Measurements from ENCODE around the gene PADI1. TPM values are rescaled to one million over a fixed set of nuclear protein-coding genes. Genes with fewer than 3 reads are reported as not detected.

The PADI1 gene
- total and polyA plus RNA-seq, 2 donors (not counting 1 experiment from before 2014, with no cell fraction given), result not detected

DNA sequence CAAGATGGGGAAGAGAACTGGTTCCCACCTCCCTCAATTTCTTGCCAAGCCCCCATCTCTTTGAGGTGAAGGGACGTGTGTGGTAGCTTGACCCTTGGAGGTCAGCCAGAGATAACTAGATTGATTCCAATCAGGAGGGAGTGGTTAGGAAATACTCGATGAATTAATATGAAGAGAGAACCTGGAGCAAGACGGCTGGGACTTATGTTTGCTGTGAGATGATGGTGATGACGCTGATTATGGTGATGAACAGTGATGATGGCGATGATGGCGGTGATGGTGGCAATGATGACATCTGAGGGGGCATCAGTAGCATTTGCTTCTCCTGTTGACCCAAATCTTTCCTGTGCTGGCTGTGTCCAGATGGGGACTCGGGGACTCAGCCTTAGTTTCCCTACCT, 724 bp downstream of the PADI1 start:
- peaks cover 4% of the 10 kb centered on the region for H3K27me3 Mint-ChIP-seq
- POLR2A ChIA-PET, result no interaction called here
- no peaks in the 10 kb centered on the region for H3K27me3 ChIP-seq (replicated peaks in 1 of 4; ENCODE audit: control extremely low read depth in 1 of 4, control insufficient read depth in 3 of 4, insufficient read depth in 4 of 4, low read length in 3 of 4)

GRCh38 chr1:17206196-17206595, 1.3 kb downstream of the PADI1 start:
- intact Hi-C loops (cut with micrococcal nuclease), result no loop called here
- H3K4me1 Mint-ChIP-seq, result peaks cover 27% of the 10 kb centered on the region
- POLR2A ChIA-PET, result interaction anchor here (0.7 kb wide), 1 partner anchor 1697 kb away, joined by 7 read pairs; no protein-coding TSS in a partner anchor

More for the DNA sequence above, 724 bp downstream of the PADI1 start:
- ATAC-seq (ENCODE audit: low read depth), result no peak
- Mint-ChIP-seq H3K9me3 (ENCODE audit: insufficient read depth) (no peaks in the 10 kb centered on the region), H3K4me1 (peaks cover 27% of the 10 kb centered on the region), H3K27ac (no peak overlapping the region), H3K4me3 (no peak overlapping the region)
- H3K4me2 ChIP-seq (replicated peaks; ENCODE audit: low read depth, low read length, poor library complexity, severe bottlenecking), result no peak overlapping the region
- no peak for DNase-seq
- no peaks in the 10 kb centered on the region for H3K9me3 ChIP-seq (ENCODE audit: control extremely low read depth in 1 of 3, control insufficient read depth in 2 of 3, insufficient read depth in 1 of 3, low read length in 2 of 3)
- no peak overlapping the region for H3K4me3 ChIP-seq (ENCODE audit: control extremely low read depth in 1 of 5, extremely low read depth in 1 of 5, insufficient read depth in 1 of 5, low read depth in 2 of 5, low read length in 4 of 5)
- WGBS (ENCODE audit: insufficient coverage), result 99% methylated on average over 6 of the region's 7 CpGs
- H3K9ac ChIP-seq (ENCODE audit: low read length), result no peak overlapping the region
- intact Hi-C loops (cut with micrococcal nuclease), result no loop called here
- H3K4me1 ChIP-seq (ENCODE audit: control insufficient read depth in 2 of 2, insufficient read depth in 2 of 2, low read length in 2 of 2), result peaks cover 16 to 17% of the 10 kb centered on the region in 2 donors
- no peak overlapping the region for H3K27ac ChIP-seq (ENCODE audit: low read length in 2 of 2)
- H4K20me1 ChIP-seq (ENCODE audit: control insufficient read depth, insufficient read depth, low read length, poor library complexity, severe bottlenecking), result no peaks in the 10 kb centered on the region
- H3K36me3 ChIP-seq (replicated peaks in 1 of 2; ENCODE audit: control extremely low read depth in 1 of 2, control insufficient read depth in 1 of 2, extremely low read depth in 1 of 2, insufficient read depth in 2 of 2, low read length in 1 of 2), result no peaks in the 10 kb centered on the region
- no peak overlapping the region for H2AFZ ChIP-seq (ENCODE audit: insufficient read depth, low read depth, low read length, poor library complexity, severe bottlenecking)
- CTCF ChIA-PET, result interaction anchor here (1.4 kb wide), 1 partner anchor 31 kb away, joined by 5 read pairs; no protein-coding TSS in a partner anchor
- H3K79me2 ChIP-seq (ENCODE audit: control insufficient read depth, insufficient read depth, low read length), result no peaks in the 10 kb centered on the region
- TF ChIP-seq EZH2 (IDR thresholded peaks at IDR 0.05; ENCODE audit: borderline replicate concordance, insufficient read depth, low read depth, low read length, poor library complexity, severe bottlenecking), result no peak
- TF ChIP-seq, protein P1, sequence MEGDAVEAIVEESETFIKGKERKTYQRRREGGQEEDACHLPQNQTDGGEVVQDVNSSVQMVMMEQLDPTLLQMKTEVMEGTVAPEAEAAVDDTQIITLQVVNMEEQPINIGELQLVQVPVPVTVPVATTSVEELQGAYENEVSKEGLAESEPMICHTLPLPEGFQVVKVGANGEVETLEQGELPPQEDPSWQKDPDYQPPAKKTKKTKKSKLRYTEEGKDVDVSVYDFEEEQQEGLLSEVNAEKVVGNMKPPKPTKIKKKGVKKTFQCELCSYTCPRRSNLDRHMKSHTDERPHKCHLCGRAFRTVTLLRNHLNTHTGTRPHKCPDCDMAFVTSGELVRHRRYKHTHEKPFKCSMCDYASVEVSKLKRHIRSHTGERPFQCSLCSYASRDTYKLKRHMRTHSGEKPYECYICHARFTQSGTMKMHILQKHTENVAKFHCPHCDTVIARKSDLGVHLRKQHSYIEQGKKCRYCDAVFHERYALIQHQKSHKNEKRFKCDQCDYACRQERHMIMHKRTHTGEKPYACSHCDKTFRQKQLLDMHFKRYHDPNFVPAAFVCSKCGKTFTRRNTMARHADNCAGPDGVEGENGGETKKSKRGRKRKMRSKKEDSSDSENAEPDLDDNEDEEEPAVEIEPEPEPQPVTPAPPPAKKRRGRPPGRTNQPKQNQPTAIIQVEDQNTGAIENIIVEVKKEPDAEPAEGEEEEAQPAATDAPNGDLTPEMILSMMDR (IDR thresholded peaks at IDR 0.05), result no peak

More at GRCh38 chr1:17206196-17206595, 1.3 kb downstream of the PADI1 start:
- Mint-ChIP-seq H3K9me3 (ENCODE audit: insufficient read depth) (no peaks in the 10 kb centered on the region), H3K27ac (no peak overlapping the region), H3K4me3 (no peak overlapping the region), H3K27me3 (peaks cover 4% of the 10 kb centered on the region)
- Histone ChIP-seq H3K79me2 (ENCODE audit: control insufficient read depth, insufficient read depth, low read length) (no peaks in the 10 kb centered on the region), H3K4me3 (ENCODE audit: control extremely low read depth in 1 of 5, extremely low read depth in 1 of 5, insufficient read depth in 1 of 5, low read depth in 2 of 5, low read length in 4 of 5) (no peak overlapping the region), H3K4me1 (ENCODE audit: control insufficient read depth in 2 of 2, insufficient read depth in 2 of 2, low read length in 2 of 2) (peaks cover 16 to 17% of the 10 kb centered on the region in 2 donors), H3K9me3 (ENCODE audit: control extremely low read depth in 1 of 3, control insufficient read depth in 2 of 3, insufficient read depth in 1 of 3, low read length in 2 of 3) (no peaks in the 10 kb centered on the region), H3K27me3 (replicated peaks in 1 of 4; ENCODE audit: control extremely low read depth in 1 of 4, control insufficient read depth in 3 of 4, insufficient read depth in 4 of 4, low read length in 3 of 4) (no peaks in the 10 kb centered on the region), H2AFZ (ENCODE audit: insufficient read depth, low read depth, low read length, poor library complexity, severe bottlenecking) (no peak overlapping the region), H3K36me3 (replicated peaks in 1 of 2; ENCODE audit: control extremely low read depth in 1 of 2, control insufficient read depth in 1 of 2, extremely low read depth in 1 of 2, insufficient read depth in 2 of 2, low read length in 1 of 2) (no peaks in the 10 kb centered on the region), H3K9ac (ENCODE audit: low read length) (no peak overlapping the region), H3K4me2 (replicated peaks; ENCODE audit: low read depth, low read length, poor library complexity, severe bottlenecking) (no peak overlapping the region), H4K20me1 (ENCODE audit: control insufficient read depth, insufficient read depth, low read length, poor library complexity, severe bottlenecking) (no peaks in the 10 kb centered on the region), H3K27ac (ENCODE audit: low read length in 2 of 2) (no peak overlapping the region)
- CTCF ChIA-PET, result interaction anchor here (1.4 to 5.0 kb wide), 3 partner anchors 24 to 78 kb away, joined by 3 to 42 read pairs (median 7); no protein-coding TSS in a partner anchor
- ATAC-seq (ENCODE audit: low read depth) (no peak), DNase-seq (no peak)
- 68% methylated on average over 4 of the region's 4 CpGs for WGBS (ENCODE audit: insufficient coverage)
- no peak for TF ChIP-seq EZH2 (IDR thresholded peaks at IDR 0.05; ENCODE audit: borderline replicate concordance, insufficient read depth, low read depth, low read length, poor library complexity, severe bottlenecking)
- TF ChIP-seq, protein P1 (IDR thresholded peaks at IDR 0.05), result no peak

Data from B cell (primary cell).